T47D (cell line): ENCODE results near the gene TANGO2.

ENCODE experiments used
- DNase-seq, 2 experiments: peaks; one replicate each; pipeline versions ENCODE4 v3.0.0 to v3.0.0-alpha.2; 2011 to 2012; ENCODE audit warnings: low read depth in 1 of 2, low spot score in 1 of 2
- JUND ChIP-seq: IDR thresholded peaks from 2 replicates; pipeline ENCODE4 v1.6.1; 2012; ENCODE audit warnings: low read depth
- in situ Hi-C: cut with HindIII; loops from 2 replicates; pipeline ENCODE4 v1.10.0; 2016; ENCODE audit warnings: low sequenced_read_pairs, low pct_unique_long_range_greater_than_20kb

Gene TANGO2

GRCh38 chr22:20033045-20033706, 12.3 kb downstream of the TANGO2 start:
- in situ Hi-C loops, result no loop called here
- TF ChIP-seq JUND, result no peak
- DNase-seq, result no peak

DNA sequence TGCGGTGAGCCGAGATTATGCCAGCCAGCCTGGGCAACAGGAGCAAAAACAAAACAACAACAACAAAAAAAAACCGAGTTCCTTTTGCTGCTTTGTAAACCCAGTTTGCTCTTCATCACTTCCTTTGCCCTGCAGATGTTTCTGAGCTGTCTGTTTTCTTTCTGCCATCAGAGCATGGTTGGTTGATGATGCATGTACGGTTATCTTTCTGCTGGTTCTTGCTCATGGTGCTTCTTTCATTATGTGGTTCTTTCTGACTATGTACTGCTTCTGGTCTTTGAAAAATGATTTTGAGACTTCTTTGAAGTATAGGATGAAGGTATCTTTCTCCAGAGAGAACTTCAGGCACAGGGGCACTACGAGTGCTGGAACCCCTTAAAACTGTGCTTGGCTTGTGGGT, 13.2 kb downstream of the TANGO2 start:
- DNase-seq, result no peak
- in situ Hi-C loops, result no loop called here
- no peak for TF ChIP-seq JUND

- no peak for DNase-seq
- no peak for TF ChIP-seq JUND
- in situ Hi-C loops, result no loop called here
These were observed 14.6 kb downstream of the TANGO2 start for GRCh38 chr22:20035375-20036083.

GRCh38 chr22:20036084-20036482, 15.2 kb downstream of the TANGO2 start:
- TF ChIP-seq JUND, result no peak
- no peak for DNase-seq
- in situ Hi-C loops, result no loop called here

- in situ Hi-C loops, result no loop called here
- TF ChIP-seq JUND, result no peak
- DNase-seq, result no peak
These were observed 15.9 kb downstream of the TANGO2 start for GRCh38 chr22:20036535-20037392.

- in situ Hi-C loops, result no loop called here
- no peak for DNase-seq
- no peak for TF ChIP-seq JUND
These were observed 16.5 kb downstream of the TANGO2 start for GRCh38 chr22:20037419-20037818.

GRCh38 chr22:20038574-20038973, 17.7 kb downstream of the TANGO2 start:
- no peak for DNase-seq
- TF ChIP-seq JUND, result no peak
- in situ Hi-C loops, result no loop called here

DNA sequence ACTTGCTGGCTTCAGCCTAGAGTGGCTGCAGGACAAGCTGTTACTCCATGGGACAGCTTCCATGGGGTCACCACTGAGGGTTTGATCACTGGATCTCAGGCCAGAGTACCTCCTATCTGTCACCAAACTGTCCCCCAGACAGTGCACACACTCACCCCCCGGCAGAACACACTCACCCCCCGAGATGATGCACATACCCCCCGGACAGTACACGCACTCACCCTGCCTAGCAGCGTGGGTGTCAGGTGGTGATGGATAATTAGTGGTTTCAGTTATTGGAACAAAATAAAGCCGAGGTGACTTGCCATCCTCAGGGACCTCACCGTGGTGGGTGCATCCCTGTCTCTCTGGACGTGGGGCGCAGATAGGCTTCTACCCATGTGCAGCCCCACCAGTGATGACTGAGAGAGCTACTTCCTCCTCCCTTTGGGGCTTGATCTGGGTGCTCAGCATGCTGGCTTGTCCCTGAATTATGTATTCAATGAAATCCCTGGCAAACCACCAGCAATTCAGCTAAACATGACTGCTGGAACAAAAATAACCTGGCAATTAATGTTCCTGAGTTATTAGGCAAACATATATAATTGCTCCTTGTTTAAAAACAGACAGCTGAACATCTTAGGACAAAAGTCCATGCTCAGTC, 18.9 kb downstream of the TANGO2 start:
- in situ Hi-C loops, result no loop called here
- DNase-seq, result no peak
- TF ChIP-seq JUND, result no peak

DNA sequence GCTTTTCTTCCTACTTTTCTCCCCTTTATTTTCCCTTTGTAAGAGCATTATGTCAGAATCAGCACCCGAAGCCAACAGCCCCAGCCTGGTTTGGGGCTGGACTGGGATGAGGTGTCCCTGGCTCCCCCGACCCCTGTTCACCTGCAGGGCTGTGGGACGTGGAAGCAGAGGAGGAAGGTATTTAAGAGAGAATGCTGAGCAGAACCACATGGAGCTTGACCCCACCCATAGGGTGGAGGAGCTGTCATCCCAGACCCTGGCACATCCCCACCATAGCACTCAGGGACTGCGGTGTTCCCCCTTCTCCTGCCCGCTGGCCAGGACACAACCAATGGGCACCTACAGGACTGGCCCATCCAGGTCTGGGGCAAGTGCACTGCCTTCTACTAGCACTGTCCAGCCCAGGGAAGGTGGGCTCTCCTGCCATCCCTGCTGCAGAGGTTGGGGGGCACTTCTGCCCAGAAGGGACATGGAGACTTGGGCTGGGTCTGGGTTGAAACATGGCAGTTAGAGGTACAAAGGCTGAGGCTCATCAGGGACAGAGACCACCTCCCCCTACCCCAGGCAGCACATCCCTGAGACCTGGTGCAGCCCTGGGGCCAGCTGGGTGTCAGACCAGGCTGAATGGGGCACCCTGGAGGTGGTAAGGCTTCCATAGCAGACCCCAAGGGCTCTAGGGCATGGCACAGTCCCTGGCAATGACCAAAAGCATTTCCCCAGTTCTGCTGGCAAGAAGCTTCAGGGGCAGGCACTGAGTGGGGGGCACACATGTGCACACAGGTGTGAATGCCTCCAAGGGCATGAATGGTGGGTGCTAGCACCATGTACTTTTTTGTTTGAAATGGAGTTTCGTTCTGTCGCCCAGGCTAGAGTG, 19.7 kb downstream of the TANGO2 start:
- no peak for TF ChIP-seq JUND
- in situ Hi-C loops, result no loop called here

GRCh38 chr22:20043057-20043996, 22.4 kb downstream of the TANGO2 start:
- in situ Hi-C loops, result no loop called here
- no peak for DNase-seq
- TF ChIP-seq JUND, result no peak

More for the DNA sequence above, 19.7 kb downstream of the TANGO2 start:
- DNase-seq, result no peak

DNA sequence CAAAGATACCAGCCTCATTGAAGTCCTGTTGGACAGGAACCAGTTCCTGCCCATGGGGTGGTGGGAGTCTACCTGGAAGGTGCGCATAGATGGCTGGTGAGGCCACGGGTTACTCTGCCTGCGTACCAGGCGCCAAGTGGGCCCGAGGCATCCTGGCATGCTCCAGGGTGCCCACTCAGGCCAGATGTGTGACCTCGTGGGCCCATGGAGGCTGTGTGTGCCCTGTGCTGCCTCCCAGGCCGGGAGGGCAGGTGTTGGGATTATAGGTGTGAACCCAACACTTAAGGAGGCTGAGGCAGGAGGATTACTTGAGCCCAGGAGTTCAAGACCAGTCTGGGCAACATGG, 23.1 kb downstream of the TANGO2 start:
- no peak for TF ChIP-seq JUND
- in situ Hi-C loops, result no loop called here
- no peak for DNase-seq
